GM20431 (cell line): ENCODE measurements around the gene ALPK3.

ENCODE experiments used
- in situ Hi-C: fragments of 300-500 bp; cut with MseI, MboI; formaldehyde crosslinking; loops from one replicate; pipeline ENCODE4 v1.15.0; 2020; ENCODE audit warnings: low sequenced_read_pairs; ENCODE audit not compliant: unreplicated experiment

The ALPK3 gene

DNA sequence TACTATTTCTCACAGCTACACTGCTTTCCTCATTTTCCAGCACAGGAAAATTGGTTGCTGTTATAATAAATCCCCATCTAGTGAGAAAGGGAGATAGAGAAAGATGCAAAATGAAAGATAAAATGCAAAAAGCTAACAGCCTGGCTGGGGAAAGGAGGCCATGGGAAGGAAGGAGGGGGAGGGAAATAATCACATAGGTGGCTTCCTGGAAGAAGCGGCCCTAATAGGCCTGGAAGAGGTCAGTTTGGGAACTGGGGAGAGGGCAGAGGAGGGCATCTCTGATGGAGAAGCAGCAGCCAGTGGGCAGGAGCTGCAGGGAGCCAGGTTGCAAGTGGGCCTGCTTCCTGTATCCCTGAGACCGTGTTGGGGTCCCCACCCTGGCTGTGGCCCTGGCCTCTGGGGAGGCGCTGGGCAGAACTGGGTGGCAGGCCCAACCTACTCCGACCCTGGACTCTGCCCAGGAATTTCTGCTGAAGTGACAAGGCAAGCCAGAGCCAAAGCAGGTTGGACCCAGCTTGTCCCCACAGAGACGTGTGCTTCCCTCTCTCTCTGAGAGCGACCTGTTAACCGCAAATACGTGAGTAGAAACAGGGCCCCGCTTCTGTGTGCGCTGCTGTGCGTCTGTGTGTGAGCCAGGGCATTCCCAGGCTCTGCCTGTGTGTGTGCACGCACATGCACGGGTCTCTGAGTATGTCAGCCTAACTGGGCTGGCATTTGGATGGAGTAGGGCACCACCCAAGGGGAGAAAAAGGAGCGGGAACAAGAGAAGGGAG lies 69.2 kb downstream of the ALPK3 start:
- in situ Hi-C loops, result no loop called here

- in situ Hi-C loops, result no loop called here
Measured at GRCh38 chr15:84886984-84887299, 69.8 kb downstream of the ALPK3 start.

- in situ Hi-C loops, result no loop called here
Measured at GRCh38 chr15:84887938-84888337, 70.8 kb downstream of the ALPK3 start.

GRCh38 chr15:84888639-84889038 lies 71.5 kb downstream of the ALPK3 start:
- in situ Hi-C loops, result no loop called here

DNA sequence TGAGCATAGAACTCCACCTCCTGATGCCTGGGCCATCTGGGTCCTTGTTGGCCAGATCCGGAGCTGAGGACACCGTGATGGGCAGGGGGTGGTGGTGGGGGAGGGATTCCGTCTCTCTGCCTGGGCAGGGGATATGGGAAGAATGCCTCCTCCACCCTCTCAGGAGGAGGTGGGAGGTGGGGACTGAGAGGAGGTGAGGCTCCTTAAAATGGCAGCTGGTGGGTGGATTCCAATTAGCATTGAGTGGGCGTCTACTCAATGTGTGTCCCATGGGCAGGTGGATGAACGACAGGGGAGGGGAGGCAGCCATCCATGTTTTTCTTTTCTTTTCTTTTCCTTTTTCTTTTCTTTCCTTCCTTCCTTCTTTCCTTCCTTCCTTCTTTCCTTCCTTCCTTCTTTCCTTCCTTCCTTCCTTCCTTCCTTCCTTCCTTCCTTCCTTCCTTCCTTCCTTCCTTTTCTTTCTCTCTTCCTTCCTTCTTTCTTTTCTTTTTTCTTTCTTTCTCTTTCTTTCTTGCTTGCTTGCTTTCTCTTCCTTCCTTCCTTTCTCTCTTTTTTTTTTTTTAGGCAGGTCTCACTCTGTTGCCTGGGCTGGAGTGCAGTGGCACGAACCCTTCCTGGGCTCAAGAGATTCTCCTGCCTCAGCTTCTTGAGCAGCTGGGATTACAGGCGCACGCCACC lies 72.3 kb downstream of the ALPK3 start:
- in situ Hi-C loops, result no loop called here

DNA sequence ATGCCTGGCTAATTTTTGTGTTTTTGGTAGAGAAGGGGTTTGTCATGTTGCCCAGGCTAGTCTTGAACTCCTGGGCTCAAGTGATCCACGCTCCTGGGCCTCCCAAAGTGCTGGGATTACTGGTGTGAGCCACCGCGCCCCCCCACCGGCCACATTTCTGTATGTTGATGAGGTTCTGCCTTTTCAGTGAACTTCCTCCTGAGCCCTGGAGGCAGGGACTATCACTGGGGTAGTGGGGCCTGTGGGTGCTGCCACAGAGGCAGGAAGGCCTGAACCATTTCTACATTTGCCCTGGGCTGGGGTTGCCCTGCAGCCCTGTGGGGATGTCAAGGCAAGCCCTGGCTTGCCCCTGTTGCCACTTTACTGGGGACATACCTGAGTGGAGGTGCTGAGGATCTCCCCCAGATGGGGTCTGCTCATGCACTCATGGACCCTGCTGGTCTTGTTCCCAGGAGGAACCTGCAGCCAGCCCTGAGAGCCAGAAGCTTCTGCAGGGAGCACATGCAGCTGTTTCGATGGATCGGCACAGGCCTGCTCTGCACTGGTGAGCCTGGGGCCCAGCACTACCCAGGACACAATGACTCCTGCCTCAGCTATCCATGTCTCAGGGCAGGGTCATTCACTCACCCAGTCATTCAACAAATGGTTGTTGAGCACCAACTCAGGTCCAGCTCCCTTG lies 73.0 kb downstream of the ALPK3 start:
- in situ Hi-C loops, result no loop called here

DNA sequence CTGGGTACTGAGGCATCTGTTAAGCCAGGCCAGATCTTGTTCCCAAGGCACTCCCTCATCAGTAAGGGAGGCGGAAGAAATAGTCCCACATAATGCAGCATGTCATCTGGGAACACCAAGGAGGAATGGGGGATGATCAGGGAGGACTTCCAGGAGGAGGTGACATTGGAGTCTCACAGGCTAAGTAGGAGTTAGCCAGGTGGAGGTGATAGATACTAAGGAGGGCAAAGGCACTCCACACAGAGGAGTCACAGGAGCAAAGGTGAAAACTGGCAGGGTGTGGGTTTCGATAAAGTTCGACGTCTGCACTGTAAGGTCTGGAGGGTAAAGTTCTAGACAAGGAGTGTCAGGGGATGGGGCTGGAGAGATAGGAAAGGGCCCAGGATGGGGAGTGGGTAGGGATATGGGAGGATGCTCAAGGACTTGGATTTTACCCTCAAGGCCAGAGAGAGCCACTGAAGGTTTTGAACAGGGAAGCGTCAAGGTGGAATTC lies 73.6 kb downstream of the ALPK3 start:
- in situ Hi-C loops, result no loop called here

GRCh38 chr15:84891339-84891738 lies 74.2 kb downstream of the ALPK3 start:
- in situ Hi-C loops, result no loop called here

- in situ Hi-C loops, result no loop called here
Measured at GRCh38 chr15:84892786-84893307, 75.7 kb downstream of the ALPK3 start.

DNA sequence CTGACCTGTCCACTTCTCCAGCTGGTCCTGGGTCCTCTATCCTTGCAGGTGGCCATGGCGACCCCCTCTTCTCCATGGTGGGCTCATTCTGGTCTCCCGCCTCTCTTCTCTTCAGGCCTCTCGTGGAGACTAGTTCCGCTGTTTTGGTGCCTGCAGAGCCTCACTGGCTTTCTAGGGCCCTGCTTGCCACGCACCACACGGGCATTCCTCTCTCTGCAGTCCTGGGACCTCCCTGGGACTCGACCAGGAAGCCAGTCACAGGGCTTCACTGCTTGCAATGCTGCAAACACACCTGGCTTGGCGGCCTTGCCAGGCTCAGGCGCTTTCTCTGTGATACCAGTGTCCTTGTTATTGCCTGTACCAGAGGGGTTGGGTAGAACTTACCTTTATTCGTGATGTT lies 76.5 kb downstream of the ALPK3 start:
- in situ Hi-C loops, result no loop called here

DNA sequence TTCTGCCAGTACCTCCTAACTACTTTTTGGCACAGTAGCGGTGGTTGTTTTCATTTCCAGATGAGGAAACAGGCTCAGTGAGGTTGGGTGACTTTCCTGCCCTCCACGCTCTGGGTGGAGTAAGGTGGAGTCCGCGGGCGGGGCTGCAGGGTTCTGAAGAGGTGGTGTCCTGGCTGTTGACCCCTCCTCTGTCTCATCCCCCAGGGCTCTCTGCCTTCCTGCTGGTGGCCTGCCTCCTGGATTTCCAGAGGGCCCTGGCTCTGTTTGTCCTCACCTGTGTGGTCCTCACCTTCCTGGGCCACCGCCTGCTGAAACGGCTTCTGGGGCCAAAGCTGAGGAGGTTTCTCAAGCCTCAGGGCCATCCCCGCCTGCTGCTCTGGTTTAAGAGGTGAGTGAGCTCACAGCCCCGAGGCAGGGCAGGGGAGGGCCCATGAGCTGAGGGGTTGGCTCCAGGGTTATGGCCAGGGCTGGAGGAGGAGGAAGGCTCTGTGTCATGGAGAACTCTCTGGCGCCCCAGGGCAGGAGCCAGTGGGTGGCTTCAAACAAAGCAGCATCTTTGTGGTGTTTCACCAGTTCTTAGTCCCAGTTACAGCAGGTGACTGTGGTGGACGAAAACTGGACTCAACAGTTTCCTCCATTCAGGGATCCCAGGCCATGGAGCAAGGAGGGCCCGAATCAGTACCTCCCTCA lies 77.7 kb downstream of the ALPK3 start:
- in situ Hi-C loops, result no loop called here

DNA sequence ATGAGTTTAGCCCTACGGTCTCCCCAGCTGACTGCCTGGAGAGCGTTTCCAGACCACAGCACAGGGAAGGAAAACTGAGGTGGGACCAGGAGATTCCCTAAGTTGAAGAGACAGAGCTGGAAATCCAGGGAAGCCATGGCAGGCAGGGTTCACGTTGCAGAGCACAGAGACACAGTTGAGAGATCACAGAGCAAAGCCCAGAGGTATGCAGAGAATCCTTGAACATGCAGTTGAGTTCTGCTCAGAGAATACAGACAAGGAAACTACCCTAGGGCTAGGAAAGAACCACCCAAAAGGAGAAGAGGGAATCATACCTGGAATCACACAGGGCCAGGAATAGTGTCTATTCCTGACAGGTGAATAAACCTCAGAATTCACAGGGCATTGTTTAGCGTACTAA lies 81.6 kb downstream of the ALPK3 start:
- in situ Hi-C loops, result no loop called here

GRCh38 chr15:84899750-84900149 lies 82.6 kb downstream of the ALPK3 start:
- in situ Hi-C loops, result no loop called here

GRCh38 chr15:84901540-84901939 lies 84.4 kb downstream of the ALPK3 start:
- in situ Hi-C loops, result no loop called here

DNA sequence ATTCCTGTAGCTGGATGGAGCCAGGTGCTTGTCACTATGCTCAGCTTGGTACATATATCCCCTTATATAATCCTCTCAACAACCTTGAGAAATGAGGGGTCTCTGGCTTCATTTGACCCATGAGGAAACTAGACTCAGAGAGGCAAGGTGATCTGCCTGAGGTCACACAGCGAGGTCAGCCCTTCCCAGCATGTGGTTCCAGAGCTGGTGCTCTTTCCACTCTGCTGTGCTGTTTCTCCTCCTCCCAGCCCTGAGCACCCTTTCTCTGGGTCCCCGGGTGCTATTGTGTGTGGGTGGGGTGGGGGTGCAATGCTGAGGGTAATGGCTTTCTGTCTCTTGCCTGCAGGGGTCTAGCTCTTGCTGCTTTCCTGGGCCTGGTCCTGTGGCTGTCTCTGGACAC lies 86.6 kb downstream of the ALPK3 start:
- in situ Hi-C loops, result no loop called here

- in situ Hi-C loops, result no loop called here
Measured at GRCh38 chr15:84904419-84904818, 87.3 kb downstream of the ALPK3 start.

- in situ Hi-C loops, result no loop called here
Measured at GRCh38 chr15:84905016-84905916, 88.1 kb downstream of the ALPK3 start.

DNA sequence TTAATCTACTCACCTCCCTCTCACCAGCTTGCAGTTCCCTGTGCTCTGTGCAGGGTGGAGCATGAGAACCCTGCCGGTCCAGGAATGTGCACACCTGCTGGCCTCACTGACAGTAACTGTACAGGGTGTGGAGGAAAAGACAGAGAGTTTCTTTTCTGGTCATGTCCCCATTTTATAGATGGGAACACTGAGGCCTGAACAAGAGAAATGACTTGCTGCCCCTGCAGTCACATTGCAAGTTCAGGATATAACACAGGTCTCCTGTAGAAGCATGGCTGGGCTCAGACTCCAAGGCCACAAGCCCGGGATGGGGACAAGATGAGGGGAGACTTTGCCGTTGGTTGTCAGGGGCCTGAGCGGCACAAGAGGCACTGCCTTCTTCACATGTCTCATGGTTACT lies 90.6 kb downstream of the ALPK3 start:
- in situ Hi-C loops, result no loop called here

GRCh38 chr15:84908564-84908963 lies 91.4 kb downstream of the ALPK3 start:
- in situ Hi-C loops, result no loop called here
